PC-3 (cell line): Measurements from ENCODE around the gene COMMD6.

Experiments
- EZH2 ChIP-seq: fragments of 300-600 bp; sonication (generic); IDR thresholded peaks from one replicate; pipeline ENCODE4 v1.6.1; 2017; ENCODE audit warnings: antibody characterized with exemption, mild to moderate bottlenecking, low read length; ENCODE audit not compliant: unreplicated experiment
- EZH2phosphoT487 ChIP-seq: fragments of 300-600 bp; sonication (generic); IDR thresholded peaks from 2 replicates; pipeline ENCODE4 v1.6.1; 2018; ENCODE audit warnings: mild to moderate bottlenecking, antibody characterized with exemption, low read length, borderline replicate concordance
- TF ChIP-seq, protein P1 (sequence below): fragments of 300-600 bp; sonication (generic); conservative IDR thresholded peaks from 2 replicates; pipeline ENCODE4 v1.5.1; 2017; ENCODE audit warnings: antibody characterized with exemption, low read depth, mild to moderate bottlenecking, low read length

GRCh38 chr13:75537401-75538365, at the start of gene COMMD6:
- TF ChIP-seq EZH2phosphoT487 (no peak), EZH2 (no peak)
- TF ChIP-seq, protein P1, sequence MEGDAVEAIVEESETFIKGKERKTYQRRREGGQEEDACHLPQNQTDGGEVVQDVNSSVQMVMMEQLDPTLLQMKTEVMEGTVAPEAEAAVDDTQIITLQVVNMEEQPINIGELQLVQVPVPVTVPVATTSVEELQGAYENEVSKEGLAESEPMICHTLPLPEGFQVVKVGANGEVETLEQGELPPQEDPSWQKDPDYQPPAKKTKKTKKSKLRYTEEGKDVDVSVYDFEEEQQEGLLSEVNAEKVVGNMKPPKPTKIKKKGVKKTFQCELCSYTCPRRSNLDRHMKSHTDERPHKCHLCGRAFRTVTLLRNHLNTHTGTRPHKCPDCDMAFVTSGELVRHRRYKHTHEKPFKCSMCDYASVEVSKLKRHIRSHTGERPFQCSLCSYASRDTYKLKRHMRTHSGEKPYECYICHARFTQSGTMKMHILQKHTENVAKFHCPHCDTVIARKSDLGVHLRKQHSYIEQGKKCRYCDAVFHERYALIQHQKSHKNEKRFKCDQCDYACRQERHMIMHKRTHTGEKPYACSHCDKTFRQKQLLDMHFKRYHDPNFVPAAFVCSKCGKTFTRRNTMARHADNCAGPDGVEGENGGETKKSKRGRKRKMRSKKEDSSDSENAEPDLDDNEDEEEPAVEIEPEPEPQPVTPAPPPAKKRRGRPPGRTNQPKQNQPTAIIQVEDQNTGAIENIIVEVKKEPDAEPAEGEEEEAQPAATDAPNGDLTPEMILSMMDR: no peak
